GM23338 (cell line): ENCODE measurements around the gene RTP5. TPM values are rescaled to one million over a fixed set of nuclear protein-coding genes. Genes with fewer than 3 reads are reported as not detected.

Experiments
- ATAC-seq: fragments of 200-7000 bp; cut with Tn5 transposase; 3 replicates; pipeline ENCODE4 v1.9.1; 2020
- DNase-seq: peaks from one replicate; pipeline ENCODE4 v3.0.0-alpha.2; 2015; ENCODE audit warnings: low spot score
- H2AFZ ChIP-seq: fragments of 200-600 bp; sonication (generic); 2 replicates; pipeline ENCODE4 v1.8.0; 2016; ENCODE audit warnings: antibody characterized with exemption, mild to moderate bottlenecking, moderate library complexity
- H3F3A ChIP-seq: fragments of 200-600 bp; sonication (generic); replicated peaks from 2 replicates; pipeline ENCODE4 v1.8.0; 2017; ENCODE audit warnings: antibody characterized with exemption, mixed run types, low read depth
- H3K27ac ChIP-seq: fragments of 200-600 bp; sonication (generic); 2 replicates; pipeline ENCODE4 v1.6.1; 2016; ENCODE audit warnings: low read depth
- H3K27me3 ChIP-seq: fragments of 200-600 bp; sonication (generic); 2 replicates; pipeline ENCODE4 v1.8.0; 2016; ENCODE audit warnings: mild to moderate bottlenecking, mixed run types, moderate library complexity; ENCODE audit not compliant: insufficient read depth
- H3K36me3 ChIP-seq: fragments of 200-600 bp; sonication (generic); 2 replicates; pipeline ENCODE4 v1.8.0; 2016; ENCODE audit warnings: mild to moderate bottlenecking; ENCODE audit not compliant: insufficient read depth
- H3K4me1 ChIP-seq: fragments of 200-600 bp; sonication (generic); 2 replicates; pipeline ENCODE4 v1.8.0; 2016; ENCODE audit warnings: mild to moderate bottlenecking, moderate library complexity; ENCODE audit not compliant: insufficient read depth
- H3K4me2 ChIP-seq: fragments of 200-600 bp; sonication (generic); 2 replicates; pipeline ENCODE4 v1.7.1; 2017; ENCODE audit warnings: mixed run types
- H3K4me3 ChIP-seq: fragments of 200-600 bp; sonication (generic); 2 replicates; pipeline ENCODE4 v1.6.1; 2016; ENCODE audit warnings: mixed run types
- H3K79me2 ChIP-seq: fragments of 200-600 bp; sonication (generic); replicated peaks from 2 replicates; pipeline ENCODE4 v1.8.0; 2017; ENCODE audit warnings: mild to moderate bottlenecking; ENCODE audit not compliant: insufficient read depth
- H3K9me2 ChIP-seq: fragments of 200-600 bp; sonication (generic); 2 replicates; pipeline ENCODE4 v1.8.0; 2017; ENCODE audit not compliant: insufficient read depth
- H4K20me1 ChIP-seq: fragments of 200-600 bp; sonication (generic); replicated peaks from 2 replicates; pipeline ENCODE4 v1.8.0; 2017; ENCODE audit warnings: mild to moderate bottlenecking; ENCODE audit not compliant: insufficient read depth
- H3K27ac Mint-ChIP-seq: 2 replicates; pipeline ENCODE4 v1.8.0; 2020; ENCODE audit warnings: inconsistent platforms, mild to moderate bottlenecking, moderate library complexity, mixed read lengths
- H3K27me3 Mint-ChIP-seq: 3 replicates; pipeline ENCODE4 v1.8.0; 2022; ENCODE audit warnings: low read depth, mild to moderate bottlenecking, moderate library complexity, mixed read lengths, inconsistent platforms; ENCODE audit not compliant: insufficient read depth, poor library complexity
- H3K36me3 Mint-ChIP-seq: 3 replicates; pipeline ENCODE4 v1.8.0; 2021; ENCODE audit warnings: low read depth, mild to moderate bottlenecking, inconsistent platforms, moderate library complexity, mixed read lengths
- H3K4me1 Mint-ChIP-seq: 3 replicates; pipeline ENCODE4 v1.8.0; 2020; ENCODE audit warnings: mild to moderate bottlenecking, inconsistent platforms, mixed read lengths
- H3K4me3 Mint-ChIP-seq: 3 replicates; pipeline ENCODE4 v1.8.0; 2021; ENCODE audit warnings: moderate library complexity, mild to moderate bottlenecking, inconsistent platforms, mixed read lengths
- H3K9me3 Mint-ChIP-seq: 3 replicates; pipeline ENCODE4 v1.8.0; 2020; ENCODE audit warnings: moderate library complexity, mild to moderate bottlenecking, inconsistent platforms, mixed read lengths
- CREB1 ChIP-seq: fragments of 250-450 bp; sonication (Bioruptor Pico); IDR thresholded peaks from 2 replicates; pipeline ENCODE4 v1.5.0; 2020; ENCODE audit warnings: low read depth, mild to moderate bottlenecking, moderate library complexity
- CTCF ChIP-seq, 2 experiments: fragments of 200-600 bp in 1 of 2; sonication (generic) in 1 of 2; conservative IDR thresholded peaks; 2 replicates each; pipeline versions ENCODE4 v1.5.1 to v1.6.1; 2016 to 2017; ENCODE audit warnings: antibody characterized with exemption in 2 of 2, low read depth in 2 of 2, mild to moderate bottlenecking in 2 of 2, moderate library complexity in 1 of 2
- ETS1 ChIP-seq: IDR thresholded peaks from 2 replicates; pipeline ENCODE4 v1.6.1; 2016; ENCODE audit warnings: antibody characterized with exemption
- EZH2 ChIP-seq: fragments of 200-600 bp; sonication (generic); IDR thresholded peaks from one replicate; pipeline ENCODE4 v1.8.0; 2017; ENCODE audit warnings: antibody characterized with exemption, mild to moderate bottlenecking, low read depth; ENCODE audit not compliant: unreplicated experiment
- EZH2phosphoT487 ChIP-seq: fragments of 200-600 bp; sonication (generic); IDR thresholded peaks from one replicate; pipeline ENCODE4 v1.8.1; 2018; ENCODE audit warnings: antibody characterized with exemption; ENCODE audit not compliant: unreplicated experiment
- JUNB ChIP-seq: IDR thresholded peaks from one replicate; pipeline ENCODE4 v1.6.1; 2016; ENCODE audit warnings: antibody characterized with exemption; ENCODE audit not compliant: unreplicated experiment
- NANOG ChIP-seq: IDR thresholded peaks from 2 replicates; pipeline ENCODE4 v1.6.1; 2016; ENCODE audit warnings: antibody characterized with exemption, borderline replicate concordance
- POLR2AphosphoS5 ChIP-seq: IDR thresholded peaks from 2 replicates; pipeline ENCODE4 v1.6.1; 2016; ENCODE audit warnings: antibody characterized with exemption, low read depth
- STAT1 ChIP-seq: IDR thresholded peaks from one replicate; pipeline ENCODE4 v1.6.1; 2016; ENCODE audit warnings: antibody characterized with exemption; ENCODE audit not compliant: unreplicated experiment
- ZNF114 ChIP-seq: fragments of 250-450 bp; sonication (Bioruptor Pico); IDR thresholded peaks from 2 replicates; pipeline ENCODE4 v1.5.0; 2020; ENCODE audit warnings: mild to moderate bottlenecking, moderate library complexity
- ZNF331 ChIP-seq: fragments of 250-450 bp; sonication (Bioruptor Pico); IDR thresholded peaks from 2 replicates; pipeline ENCODE4 v1.5.0; 2020; ENCODE audit warnings: low read depth, mild to moderate bottlenecking, moderate library complexity
- polyA plus RNA-seq: library from polyadenylated mRNA; unstranded; fragments of >200 nt; fragmentation: Nextera tagmentation; extraction: Ambion mirVana; gene quantifications from 2 replicates; pipeline ENCODE4 v1.2.1, GENCODE V29; 2016
- total RNA-seq: library from RNA; depleted of rRNA; stranded (reverse); fragments of >200 nt; shearing (Covaris generic); gene quantifications from 2 replicates; pipeline ENCODE4 v1.2.3, GENCODE V29; 2014
- TF ChIP-seq, protein P1 (sequence below): fragments of 250-450 bp; sonication (Bioruptor Pico); IDR thresholded peaks from 2 replicates; pipeline ENCODE4 v1.5.0; 2020; ENCODE audit warnings: mild to moderate bottlenecking, moderate library complexity
- TF ChIP-seq, protein P2 (sequence below): IDR thresholded peaks from one replicate; pipeline ENCODE4 v1.6.1; 2018; ENCODE audit warnings: antibody characterized with exemption; ENCODE audit not compliant: unreplicated experiment

Gene RTP5
- total and polyA plus RNA-seq, 2 experiments from 2014 or later: not detected

DNA sequence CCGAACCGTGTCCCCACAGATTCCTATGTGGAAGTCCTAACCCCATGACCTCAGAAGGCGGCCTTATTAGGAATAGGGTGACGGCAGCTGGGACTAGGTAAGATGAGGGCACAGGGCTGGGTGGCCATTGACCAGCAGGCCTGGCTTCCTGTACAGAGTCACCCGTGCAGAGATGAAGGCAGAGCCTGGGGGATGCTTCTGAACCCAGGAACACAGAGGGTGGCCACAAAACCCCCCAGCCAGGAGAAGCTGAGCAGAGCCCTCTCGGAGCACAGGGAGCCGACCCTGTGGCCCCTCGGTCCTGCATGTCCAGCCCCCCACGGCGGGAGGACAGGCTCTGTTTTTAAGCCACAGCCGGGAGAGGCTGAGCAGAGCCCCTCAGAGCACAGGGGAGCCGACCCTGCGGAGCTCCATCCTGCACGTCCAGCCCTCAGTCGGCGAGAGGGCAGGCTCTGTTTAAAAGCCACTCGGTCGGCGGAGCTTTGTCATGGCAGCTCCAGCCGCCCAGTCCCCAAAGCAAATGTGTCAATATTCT is 13.6 kb upstream of the RTP5 start:
- DNase-seq (no peak), ATAC-seq (no peak)
- no peaks in the 10 kb centered on the region for H3K36me3 Mint-ChIP-seq
- Histone ChIP-seq H3K9me2 (no peaks in the 10 kb centered on the region), H3K27me3 (no peaks in the 10 kb centered on the region), H3F3A (0 out of 2 replicates have a peak, but pooled peaks cover 4% of the 10 kb centered on the region), H3K36me3 (no peaks in the 10 kb centered on the region), H3K79me2 (no peaks in the 10 kb centered on the region), H3K4me1 (peaks cover 7% of the 10 kb centered on the region; the same call in 1 of the 2 replicates), H3K4me2 (no peak overlapping the region), H3K4me3 (no peak overlapping the region), H2AFZ (no peak overlapping the region), H3K27ac (no peak overlapping the region), H4K20me1 (no peaks in the 10 kb centered on the region)
- peaks cover 6% of the 10 kb centered on the region for H3K27me3 Mint-ChIP-seq
- no peak overlapping the region for H3K4me3 Mint-ChIP-seq
- no peak for TF ChIP-seq JUNB
- no peak for TF ChIP-seq ZNF331
- no peak for TF ChIP-seq ETS1
- TF ChIP-seq STAT1: no peak
- TF ChIP-seq, protein P1, sequence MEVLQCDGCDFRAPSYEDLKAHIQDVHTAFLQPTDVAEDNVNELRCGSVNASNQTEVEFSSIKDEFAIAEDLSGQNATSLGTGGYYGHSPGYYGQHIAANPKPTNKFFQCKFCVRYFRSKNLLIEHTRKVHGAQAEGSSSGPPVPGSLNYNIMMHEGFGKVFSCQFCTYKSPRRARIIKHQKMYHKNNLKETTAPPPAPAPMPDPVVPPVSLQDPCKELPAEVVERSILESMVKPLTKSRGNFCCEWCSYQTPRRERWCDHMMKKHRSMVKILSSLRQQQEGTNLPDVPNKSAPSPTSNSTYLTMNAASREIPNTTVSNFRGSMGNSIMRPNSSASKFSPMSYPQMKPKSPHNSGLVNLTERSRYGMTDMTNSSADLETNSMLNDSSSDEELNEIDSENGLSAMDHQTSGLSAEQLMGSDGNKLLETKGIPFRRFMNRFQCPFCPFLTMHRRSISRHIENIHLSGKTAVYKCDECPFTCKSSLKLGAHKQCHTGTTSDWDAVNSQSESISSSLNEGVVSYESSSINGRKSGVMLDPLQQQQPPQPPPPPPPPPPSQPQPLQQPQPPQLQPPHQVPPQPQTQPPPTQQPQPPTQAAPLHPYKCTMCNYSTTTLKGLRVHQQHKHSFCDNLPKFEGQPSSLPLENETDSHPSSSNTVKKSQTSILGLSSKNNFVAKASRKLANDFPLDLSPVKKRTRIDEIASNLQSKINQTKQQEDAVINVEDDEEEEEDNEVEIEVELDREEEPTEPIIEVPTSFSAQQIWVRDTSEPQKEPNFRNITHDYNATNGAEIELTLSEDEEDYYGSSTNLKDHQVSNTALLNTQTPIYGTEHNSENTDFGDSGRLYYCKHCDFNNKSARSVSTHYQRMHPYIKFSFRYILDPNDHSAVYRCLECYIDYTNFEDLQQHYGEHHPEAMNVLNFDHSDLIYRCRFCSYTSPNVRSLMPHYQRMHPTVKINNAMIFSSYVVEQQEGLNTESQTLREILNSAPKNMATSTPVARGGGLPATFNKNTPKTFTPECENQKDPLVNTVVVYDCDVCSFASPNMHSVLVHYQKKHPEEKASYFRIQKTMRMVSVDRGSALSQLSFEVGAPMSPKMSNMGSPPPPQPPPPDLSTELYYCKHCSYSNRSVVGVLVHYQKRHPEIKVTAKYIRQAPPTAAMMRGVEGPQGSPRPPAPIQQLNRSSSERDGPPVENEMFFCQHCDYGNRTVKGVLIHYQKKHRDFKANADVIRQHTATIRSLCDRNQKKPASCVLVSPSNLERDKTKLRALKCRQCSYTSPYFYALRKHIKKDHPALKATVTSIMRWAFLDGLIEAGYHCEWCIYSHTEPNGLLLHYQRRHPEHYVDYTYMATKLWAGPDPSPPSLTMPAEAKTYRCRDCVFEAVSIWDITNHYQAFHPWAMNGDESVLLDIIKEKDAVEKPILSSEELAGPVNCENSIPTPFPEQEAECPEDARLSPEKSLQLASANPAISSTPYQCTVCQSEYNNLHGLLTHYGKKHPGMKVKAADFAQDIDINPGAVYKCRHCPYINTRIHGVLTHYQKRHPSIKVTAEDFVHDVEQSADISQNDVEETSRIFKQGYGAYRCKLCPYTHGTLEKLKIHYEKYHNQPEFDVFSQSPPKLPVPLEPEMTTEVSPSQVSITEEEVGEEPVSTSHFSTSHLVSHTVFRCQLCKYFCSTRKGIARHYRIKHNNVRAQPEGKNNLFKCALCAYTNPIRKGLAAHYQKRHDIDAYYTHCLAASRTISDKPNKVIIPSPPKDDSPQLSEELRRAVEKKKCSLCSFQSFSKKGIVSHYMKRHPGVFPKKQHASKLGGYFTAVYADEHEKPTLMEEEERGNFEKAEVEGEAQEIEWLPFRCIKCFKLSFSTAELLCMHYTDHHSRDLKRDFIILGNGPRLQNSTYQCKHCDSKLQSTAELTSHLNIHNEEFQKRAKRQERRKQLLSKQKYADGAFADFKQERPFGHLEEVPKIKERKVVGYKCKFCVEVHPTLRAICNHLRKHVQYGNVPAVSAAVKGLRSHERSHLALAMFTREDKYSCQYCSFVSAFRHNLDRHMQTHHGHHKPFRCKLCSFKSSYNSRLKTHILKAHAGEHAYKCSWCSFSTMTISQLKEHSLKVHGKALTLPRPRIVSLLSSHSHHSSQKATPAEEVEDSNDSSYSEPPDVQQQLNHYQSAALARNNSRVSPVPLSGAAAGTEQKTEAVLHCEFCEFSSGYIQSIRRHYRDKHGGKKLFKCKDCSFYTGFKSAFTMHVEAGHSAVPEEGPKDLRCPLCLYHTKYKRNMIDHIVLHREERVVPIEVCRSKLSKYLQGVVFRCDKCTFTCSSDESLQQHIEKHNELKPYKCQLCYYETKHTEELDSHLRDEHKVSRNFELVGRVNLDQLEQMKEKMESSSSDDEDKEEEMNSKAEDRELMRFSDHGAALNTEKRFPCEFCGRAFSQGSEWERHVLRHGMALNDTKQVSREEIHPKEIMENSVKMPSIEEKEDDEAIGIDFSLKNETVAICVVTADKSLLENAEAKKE (CRISPR knock-in tag): no peak
- TF ChIP-seq EZH2phosphoT487: no peak
- TF ChIP-seq CREB1 (CRISPR knock-in tag): no peak
- no peak for TF ChIP-seq ZNF114 (CRISPR knock-in tag)
- TF ChIP-seq CTCF (conservative IDR thresholded peaks at IDR 0.05; ENCODE audit: low read depth in 2 of 2): no peak
- no peak for TF ChIP-seq EZH2
- TF ChIP-seq, protein P2, sequence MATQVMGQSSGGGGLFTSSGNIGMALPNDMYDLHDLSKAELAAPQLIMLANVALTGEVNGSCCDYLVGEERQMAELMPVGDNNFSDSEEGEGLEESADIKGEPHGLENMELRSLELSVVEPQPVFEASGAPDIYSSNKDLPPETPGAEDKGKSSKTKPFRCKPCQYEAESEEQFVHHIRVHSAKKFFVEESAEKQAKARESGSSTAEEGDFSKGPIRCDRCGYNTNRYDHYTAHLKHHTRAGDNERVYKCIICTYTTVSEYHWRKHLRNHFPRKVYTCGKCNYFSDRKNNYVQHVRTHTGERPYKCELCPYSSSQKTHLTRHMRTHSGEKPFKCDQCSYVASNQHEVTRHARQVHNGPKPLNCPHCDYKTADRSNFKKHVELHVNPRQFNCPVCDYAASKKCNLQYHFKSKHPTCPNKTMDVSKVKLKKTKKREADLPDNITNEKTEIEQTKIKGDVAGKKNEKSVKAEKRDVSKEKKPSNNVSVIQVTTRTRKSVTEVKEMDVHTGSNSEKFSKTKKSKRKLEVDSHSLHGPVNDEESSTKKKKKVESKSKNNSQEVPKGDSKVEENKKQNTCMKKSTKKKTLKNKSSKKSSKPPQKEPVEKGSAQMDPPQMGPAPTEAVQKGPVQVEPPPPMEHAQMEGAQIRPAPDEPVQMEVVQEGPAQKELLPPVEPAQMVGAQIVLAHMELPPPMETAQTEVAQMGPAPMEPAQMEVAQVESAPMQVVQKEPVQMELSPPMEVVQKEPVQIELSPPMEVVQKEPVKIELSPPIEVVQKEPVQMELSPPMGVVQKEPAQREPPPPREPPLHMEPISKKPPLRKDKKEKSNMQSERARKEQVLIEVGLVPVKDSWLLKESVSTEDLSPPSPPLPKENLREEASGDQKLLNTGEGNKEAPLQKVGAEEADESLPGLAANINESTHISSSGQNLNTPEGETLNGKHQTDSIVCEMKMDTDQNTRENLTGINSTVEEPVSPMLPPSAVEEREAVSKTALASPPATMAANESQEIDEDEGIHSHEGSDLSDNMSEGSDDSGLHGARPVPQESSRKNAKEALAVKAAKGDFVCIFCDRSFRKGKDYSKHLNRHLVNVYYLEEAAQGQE: no peak
- no peak for TF ChIP-seq NANOG
- TF ChIP-seq POLR2AphosphoS5: no peak
- H3K4me1 Mint-ChIP-seq: peaks cover 3% of the 10 kb centered on the region
- no peak overlapping the region for H3K27ac Mint-ChIP-seq
- H3K9me3 Mint-ChIP-seq: no peaks in the 10 kb centered on the region; the same call in 2 of the 3 replicates
